Measurements from ENCODE around the gene GSTM1.

- TF ChIP-seq CTCF (IDR thresholded peaks at IDR 0.05; ENCODE audit: control extremely low read depth in 1 of 3, insufficient read depth in 1 of 3, low read depth in 1 of 3, low read length in 3 of 3) (no peak), POLR2A (IDR thresholded peaks at IDR 0.05; ENCODE audit: control extremely low read depth in 1 of 2, low read depth in 2 of 2, low read length in 2 of 2) (no peak), PHF8 (conservative IDR thresholded peaks at IDR 0.05; ENCODE audit: low read depth, low read length) (no peak)
These were observed 41.3 kb downstream of the GSTM1 start for GRCh38 chr1:109728870-109729269.
